HepG2 (cell line): ENCODE data around the gene ZNF491. TPM values are rescaled to one million over a fixed set of nuclear protein-coding genes. Genes with fewer than 3 reads are reported as not detected.

Source experiments
- CCAR2 ChIP-seq: fragments of 200-400 bp; formaldehyde crosslinking; optimal IDR thresholded peaks from 2 replicates; pipeline ENCODE3; 2018; ENCODE audit warnings: low read depth, mild to moderate bottlenecking, low read length, moderate library complexity
- CEBPB ChIP-seq: IDR thresholded peaks from 2 replicates; pipeline ENCODE4 v1.6.1; 2011; ENCODE audit warnings: low read depth, low read length, improper control_type of control experiment, borderline replicate concordance
- DPF2 ChIP-seq: sonication (generic); formaldehyde crosslinking; IDR thresholded peaks from 2 replicates; pipeline ENCODE4 v1.4.0; 2020; ENCODE audit warnings: mild to moderate bottlenecking, low read depth, missing genetic modification reagents, borderline replicate concordance
- FOSL2 ChIP-seq: sonication (generic); formaldehyde crosslinking; IDR thresholded peaks from 2 replicates; pipeline ENCODE4 v1.4.0; 2020; ENCODE audit warnings: missing genetic modification reagents
- HOXD1 ChIP-seq: sonication (generic); formaldehyde crosslinking; IDR thresholded peaks from 2 replicates; pipeline ENCODE4 v1.5.0; 2020; ENCODE audit warnings: missing genetic modification reagents
- PAWR ChIP-seq: sonication (generic); formaldehyde crosslinking; IDR thresholded peaks from 2 replicates; pipeline ENCODE4 v1.4.0; 2020; ENCODE audit warnings: missing genetic modification reagents, mild to moderate bottlenecking, borderline replicate concordance
- PPARG ChIP-seq: conservative IDR thresholded peaks from 2 replicates; pipeline ENCODE4 v1.6.1; 2016; ENCODE audit warnings: missing biosample characterization, missing genetic modification reagents
- RBM39 ChIP-seq: fragments of 200-400 bp; formaldehyde crosslinking; IDR thresholded peaks from one replicate; pipeline ENCODE4 v1.6.1; 2018; ENCODE audit warnings: antibody characterized with exemption, mild to moderate bottlenecking, low read depth, low read length; ENCODE audit not compliant: poor library complexity, severe bottlenecking
- RNF2 ChIP-seq: fragments of 450-650 bp; conservative IDR thresholded peaks from 2 replicates; pipeline ENCODE4 v1.6.1; 2016; ENCODE audit warnings: low read depth
- RXRB ChIP-seq: IDR thresholded peaks from 2 replicates; pipeline ENCODE4 v1.6.1; 2016; ENCODE audit warnings: borderline replicate concordance, missing genetic modification reagents, missing compliant biosample characterization
- TFE3 ChIP-seq: IDR thresholded peaks from 2 replicates; pipeline ENCODE4 v1.6.1; 2016
- ZMYM2 ChIP-seq: sonication (generic); formaldehyde crosslinking; IDR thresholded peaks from 2 replicates; pipeline ENCODE4 v1.8.0; 2022; ENCODE audit warnings: mild to moderate bottlenecking, missing genetic modification reagents
- ZNF20 ChIP-seq: sonication (generic); formaldehyde crosslinking; IDR thresholded peaks from 2 replicates; pipeline ENCODE4 v1.4.0; 2020; ENCODE audit warnings: mild to moderate bottlenecking, moderate library complexity, missing genetic modification reagents
- ZNF282 ChIP-seq: fragments of 450-650 bp; IDR thresholded peaks from 2 replicates; pipeline ENCODE4 v1.6.1; 2018; ENCODE audit not compliant: partially characterized antibody
- ZNF484 ChIP-seq: sonication (generic); formaldehyde crosslinking; IDR thresholded peaks from 2 replicates; pipeline ENCODE4 v1.5.1; 2020; ENCODE audit warnings: mild to moderate bottlenecking, low read depth, missing genetic modification reagents, borderline replicate concordance
- ZNF549 ChIP-seq: sonication (generic); formaldehyde crosslinking; IDR thresholded peaks from 2 replicates; pipeline ENCODE4 v1.5.0; 2020; ENCODE audit warnings: missing genetic modification reagents
- ZNF589 ChIP-seq: sonication (generic); formaldehyde crosslinking; conservative IDR thresholded peaks from 2 replicates; pipeline ENCODE4 v1.8.0; 2022; ENCODE audit warnings: mild to moderate bottlenecking, moderate library complexity, missing genetic modification reagents
- ZNF670 ChIP-seq: sonication (generic); formaldehyde crosslinking; IDR thresholded peaks from 2 replicates; pipeline ENCODE4 v1.8.0; 2022; ENCODE audit warnings: mild to moderate bottlenecking, missing genetic modification reagents, borderline replicate concordance
- ZNF703 ChIP-seq: sonication (generic); formaldehyde crosslinking; IDR thresholded peaks from 2 replicates; pipeline ENCODE4 v1.5.1; 2020; ENCODE audit warnings: missing genetic modification reagents, mild to moderate bottlenecking, moderate library complexity, borderline replicate concordance
- polyA plus RNA-seq, 8 experiments: library from polyadenylated mRNA; depleted of rRNA in 3 of 8; stranded (reverse) in 7 of 8; unstranded in 1 of 8; fragments of >200 nt; fragmentation: Illumina TruSeq in 4 of 8; extraction: Trizol in 4 of 8; gene quantifications; 2 replicates each; pipeline versions ENCODE4 v1.2.1 to v1.2.3, GENCODE V29; 2011 to 2016; ENCODE audit warnings: low read depth in 4 of 8, missing spikeins in 1 of 8, mixed read lengths in 1 of 8; ENCODE audit not compliant: insufficient read depth in 1 of 8
- total RNA-seq, 5 experiments: library from RNA; depleted of rRNA; stranded (reverse); fragments of >200 nt; fragmentation: Illumina TruSeq; extraction: Trizol; gene quantifications; 2 replicates each; pipeline ENCODE4 v1.2.3, GENCODE V29; 2016; ENCODE audit warnings: low read depth in 1 of 5
- TF ChIP-seq, protein P1 (sequence below): sonication (generic); formaldehyde crosslinking; IDR thresholded peaks from 2 replicates; pipeline ENCODE4 v1.4.0; 2020; ENCODE audit warnings: missing genetic modification reagents
- TF ChIP-seq, protein P2 (sequence below): fragments of 450-650 bp; IDR thresholded peaks from 2 replicates; pipeline ENCODE4 v1.6.1; 2017

Gene ZNF491
- total and polyA plus RNA-seq, 2 of the 13 experiments (the other 11 are each of a cell fraction or from before 2014, with no cell fraction given), result 0.57 to 2.2 TPM

DNA sequence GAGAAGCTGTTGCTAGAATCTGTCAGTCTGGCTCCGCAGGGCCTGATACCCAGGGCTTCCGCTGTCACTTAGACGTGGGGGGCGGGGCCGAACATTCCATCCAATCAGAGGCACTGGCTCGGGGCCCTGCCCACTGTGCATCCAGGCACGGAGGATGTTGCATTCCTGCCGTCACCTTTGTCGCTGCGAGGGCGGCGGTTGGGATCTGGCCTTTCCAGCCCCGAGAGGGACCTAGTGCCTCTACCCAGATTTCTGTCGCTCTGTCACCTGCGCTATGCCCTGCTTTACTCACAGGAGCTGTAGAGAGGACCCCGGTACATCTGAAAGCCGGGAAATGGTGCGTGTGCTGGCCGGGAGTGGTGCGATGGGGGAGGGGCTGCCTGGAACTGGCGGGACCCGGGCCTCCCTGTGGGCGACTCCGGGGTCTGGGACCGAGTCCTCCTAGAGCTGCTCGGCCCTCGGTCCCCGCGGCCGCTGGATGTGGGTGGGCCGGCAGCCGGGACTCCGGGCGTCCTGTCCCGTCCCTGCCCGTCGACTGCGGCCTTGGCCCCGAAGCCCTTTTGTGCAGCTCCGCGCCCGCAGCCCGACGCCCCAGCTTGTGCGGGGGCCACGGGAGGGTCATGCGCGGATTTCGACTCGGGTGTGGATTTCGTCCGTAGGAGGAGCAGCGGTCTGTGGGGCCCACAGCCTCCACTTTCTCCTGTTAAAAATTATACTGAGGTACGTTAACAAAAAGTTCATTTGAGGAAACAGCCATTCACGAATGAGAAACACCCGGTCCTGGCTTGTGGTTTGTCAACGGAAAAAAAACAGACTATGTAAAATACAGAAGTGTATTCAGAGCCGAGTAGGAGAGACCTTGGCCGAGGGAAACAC, 50.5 kb downstream of the ZNF491 start, which contains the start of gene ZNF439 (continued):
- TF ChIP-seq, protein P1, sequence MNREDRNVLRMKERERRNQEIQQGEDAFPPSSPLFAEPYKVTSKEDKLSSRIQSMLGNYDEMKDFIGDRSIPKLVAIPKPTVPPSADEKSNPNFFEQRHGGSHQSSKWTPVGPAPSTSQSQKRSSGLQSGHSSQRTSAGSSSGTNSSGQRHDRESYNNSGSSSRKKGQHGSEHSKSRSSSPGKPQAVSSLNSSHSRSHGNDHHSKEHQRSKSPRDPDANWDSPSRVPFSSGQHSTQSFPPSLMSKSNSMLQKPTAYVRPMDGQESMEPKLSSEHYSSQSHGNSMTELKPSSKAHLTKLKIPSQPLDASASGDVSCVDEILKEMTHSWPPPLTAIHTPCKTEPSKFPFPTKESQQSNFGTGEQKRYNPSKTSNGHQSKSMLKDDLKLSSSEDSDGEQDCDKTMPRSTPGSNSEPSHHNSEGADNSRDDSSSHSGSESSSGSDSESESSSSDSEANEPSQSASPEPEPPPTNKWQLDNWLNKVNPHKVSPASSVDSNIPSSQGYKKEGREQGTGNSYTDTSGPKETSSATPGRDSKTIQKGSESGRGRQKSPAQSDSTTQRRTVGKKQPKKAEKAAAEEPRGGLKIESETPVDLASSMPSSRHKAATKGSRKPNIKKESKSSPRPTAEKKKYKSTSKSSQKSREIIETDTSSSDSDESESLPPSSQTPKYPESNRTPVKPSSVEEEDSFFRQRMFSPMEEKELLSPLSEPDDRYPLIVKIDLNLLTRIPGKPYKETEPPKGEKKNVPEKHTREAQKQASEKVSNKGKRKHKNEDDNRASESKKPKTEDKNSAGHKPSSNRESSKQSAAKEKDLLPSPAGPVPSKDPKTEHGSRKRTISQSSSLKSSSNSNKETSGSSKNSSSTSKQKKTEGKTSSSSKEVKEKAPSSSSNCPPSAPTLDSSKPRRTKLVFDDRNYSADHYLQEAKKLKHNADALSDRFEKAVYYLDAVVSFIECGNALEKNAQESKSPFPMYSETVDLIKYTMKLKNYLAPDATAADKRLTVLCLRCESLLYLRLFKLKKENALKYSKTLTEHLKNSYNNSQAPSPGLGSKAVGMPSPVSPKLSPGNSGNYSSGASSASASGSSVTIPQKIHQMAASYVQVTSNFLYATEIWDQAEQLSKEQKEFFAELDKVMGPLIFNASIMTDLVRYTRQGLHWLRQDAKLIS, result no peak
- TF ChIP-seq, protein P2, sequence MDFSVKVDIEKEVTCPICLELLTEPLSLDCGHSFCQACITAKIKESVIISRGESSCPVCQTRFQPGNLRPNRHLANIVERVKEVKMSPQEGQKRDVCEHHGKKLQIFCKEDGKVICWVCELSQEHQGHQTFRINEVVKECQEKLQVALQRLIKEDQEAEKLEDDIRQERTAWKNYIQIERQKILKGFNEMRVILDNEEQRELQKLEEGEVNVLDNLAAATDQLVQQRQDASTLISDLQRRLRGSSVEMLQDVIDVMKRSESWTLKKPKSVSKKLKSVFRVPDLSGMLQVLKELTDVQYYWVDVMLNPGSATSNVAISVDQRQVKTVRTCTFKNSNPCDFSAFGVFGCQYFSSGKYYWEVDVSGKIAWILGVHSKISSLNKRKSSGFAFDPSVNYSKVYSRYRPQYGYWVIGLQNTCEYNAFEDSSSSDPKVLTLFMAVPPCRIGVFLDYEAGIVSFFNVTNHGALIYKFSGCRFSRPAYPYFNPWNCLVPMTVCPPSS, result no peak
- no peak for TF ChIP-seq ZNF484 (CRISPR knock-in tag)
- peak; percentile 8; the same call in 1 of the 2 replicates for TF ChIP-seq FOSL2 (CRISPR knock-in tag)
- no peak for TF ChIP-seq ZNF282
- no peak for TF ChIP-seq RXRB (CRISPR knock-in tag)
- no peak for TF ChIP-seq ZNF20
- TF ChIP-seq CEBPB, result no peak
- 0 out of 2 replicates have a peak, but pooled peaks have one; percentile 28 for TF ChIP-seq RNF2
- no peak for TF ChIP-seq CCAR2
- TF ChIP-seq ZNF549 (CRISPR knock-in tag), result no peak
- TF ChIP-seq ZMYM2 (CRISPR knock-in tag), result no peak
- TF ChIP-seq RBM39, result peak; percentile 19
- no peak for TF ChIP-seq ZNF670 (CRISPR knock-in tag)
- no peak for TF ChIP-seq ZNF589 (CRISPR knock-in tag)
- no peak for TF ChIP-seq PAWR (CRISPR knock-in tag)
- no peak for TF ChIP-seq TFE3 (CRISPR knock-in tag)
- TF ChIP-seq HOXD1 (CRISPR knock-in tag), result no peak
- no peak for TF ChIP-seq ZNF703 (CRISPR knock-in tag)
- no peak for TF ChIP-seq DPF2
- TF ChIP-seq PPARG, result no peak
